GM12801 (cell line): ENCODE measurements around the gene ANKHD1.

Experiments
- TF ChIP-seq, protein P1 (sequence below): IDR thresholded peaks from one replicate; pipeline ENCODE4 v1.5.1; 2011; ENCODE audit warnings: control low read depth; ENCODE audit not compliant: insufficient read length; ENCODE audit errors: extremely low read depth

The ANKHD1 gene

DNA sequence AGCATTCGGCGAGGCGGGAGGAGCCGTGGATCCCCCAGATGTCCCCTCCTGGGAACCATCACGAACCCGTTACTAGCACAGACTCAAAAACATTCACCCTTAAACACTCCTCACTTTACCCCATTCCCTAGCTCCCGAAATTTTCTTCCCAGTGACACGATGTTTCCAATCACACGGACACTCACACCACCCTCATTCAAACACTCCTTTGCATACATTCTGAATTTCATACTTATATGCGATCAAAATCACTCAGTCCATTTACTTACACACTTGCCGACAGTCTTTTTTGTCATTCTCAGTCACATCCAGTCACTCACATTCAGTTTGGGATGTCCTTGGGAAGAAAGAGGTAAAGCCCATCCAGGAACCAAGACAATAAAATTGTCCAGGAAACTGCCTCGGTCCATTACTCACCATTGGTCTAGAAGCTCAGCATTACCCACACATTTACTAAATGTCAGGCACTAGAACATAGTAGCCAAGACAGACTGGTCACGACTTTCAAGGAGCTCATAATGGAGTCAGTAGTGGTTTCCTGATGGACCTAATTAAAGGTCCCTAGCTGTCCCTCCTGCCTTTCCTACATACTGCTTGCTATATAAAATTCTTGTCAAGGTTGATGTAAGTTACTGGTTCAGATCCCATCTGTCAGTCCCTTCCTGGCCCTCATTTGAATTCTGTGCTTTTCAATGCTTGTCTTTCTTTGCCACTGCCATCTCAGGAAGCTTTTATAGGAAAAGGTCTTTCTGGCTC, 163.6 kb downstream of the ANKHD1 start:
- TF ChIP-seq, protein P1, sequence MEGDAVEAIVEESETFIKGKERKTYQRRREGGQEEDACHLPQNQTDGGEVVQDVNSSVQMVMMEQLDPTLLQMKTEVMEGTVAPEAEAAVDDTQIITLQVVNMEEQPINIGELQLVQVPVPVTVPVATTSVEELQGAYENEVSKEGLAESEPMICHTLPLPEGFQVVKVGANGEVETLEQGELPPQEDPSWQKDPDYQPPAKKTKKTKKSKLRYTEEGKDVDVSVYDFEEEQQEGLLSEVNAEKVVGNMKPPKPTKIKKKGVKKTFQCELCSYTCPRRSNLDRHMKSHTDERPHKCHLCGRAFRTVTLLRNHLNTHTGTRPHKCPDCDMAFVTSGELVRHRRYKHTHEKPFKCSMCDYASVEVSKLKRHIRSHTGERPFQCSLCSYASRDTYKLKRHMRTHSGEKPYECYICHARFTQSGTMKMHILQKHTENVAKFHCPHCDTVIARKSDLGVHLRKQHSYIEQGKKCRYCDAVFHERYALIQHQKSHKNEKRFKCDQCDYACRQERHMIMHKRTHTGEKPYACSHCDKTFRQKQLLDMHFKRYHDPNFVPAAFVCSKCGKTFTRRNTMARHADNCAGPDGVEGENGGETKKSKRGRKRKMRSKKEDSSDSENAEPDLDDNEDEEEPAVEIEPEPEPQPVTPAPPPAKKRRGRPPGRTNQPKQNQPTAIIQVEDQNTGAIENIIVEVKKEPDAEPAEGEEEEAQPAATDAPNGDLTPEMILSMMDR: no peak

DNA sequence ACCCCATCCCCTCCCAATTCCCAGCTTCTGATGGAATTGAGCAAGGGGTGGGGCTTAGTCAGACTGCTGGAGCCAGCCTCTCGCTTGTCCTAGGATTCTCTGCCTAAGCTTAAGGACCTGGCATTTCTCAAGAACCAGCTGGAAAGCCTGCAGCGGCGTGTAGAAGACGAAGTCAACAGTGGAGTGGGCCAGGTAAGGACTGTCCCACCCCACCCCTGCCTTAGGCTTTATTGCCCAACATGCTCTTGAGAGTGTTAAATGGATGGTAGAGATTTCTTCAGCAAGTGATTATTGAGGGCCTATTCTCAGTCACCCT, 164.1 kb downstream of the ANKHD1 start:
- TF ChIP-seq, protein P1: no peak

DNA sequence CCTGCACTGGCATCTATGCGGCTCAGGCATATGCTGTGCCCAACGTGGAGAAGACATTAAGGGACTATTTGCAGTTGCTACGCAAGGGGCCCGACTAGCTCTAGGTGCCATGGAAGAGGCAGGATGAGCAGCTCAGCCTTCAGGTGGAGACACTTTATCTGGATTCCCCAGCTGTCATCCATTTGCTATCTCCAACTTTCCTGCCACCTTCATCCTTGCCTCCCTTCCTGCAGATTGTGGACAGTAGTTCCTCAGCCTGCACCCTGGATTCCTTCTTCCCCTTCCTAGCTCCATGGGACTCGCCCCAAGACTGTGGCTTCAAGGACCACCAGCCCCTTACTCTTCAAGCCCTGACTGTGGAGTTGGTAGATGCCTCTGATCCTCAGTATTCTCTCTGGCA, 165.0 kb downstream of the ANKHD1 start:
- TF ChIP-seq, protein P1: no peak

DNA sequence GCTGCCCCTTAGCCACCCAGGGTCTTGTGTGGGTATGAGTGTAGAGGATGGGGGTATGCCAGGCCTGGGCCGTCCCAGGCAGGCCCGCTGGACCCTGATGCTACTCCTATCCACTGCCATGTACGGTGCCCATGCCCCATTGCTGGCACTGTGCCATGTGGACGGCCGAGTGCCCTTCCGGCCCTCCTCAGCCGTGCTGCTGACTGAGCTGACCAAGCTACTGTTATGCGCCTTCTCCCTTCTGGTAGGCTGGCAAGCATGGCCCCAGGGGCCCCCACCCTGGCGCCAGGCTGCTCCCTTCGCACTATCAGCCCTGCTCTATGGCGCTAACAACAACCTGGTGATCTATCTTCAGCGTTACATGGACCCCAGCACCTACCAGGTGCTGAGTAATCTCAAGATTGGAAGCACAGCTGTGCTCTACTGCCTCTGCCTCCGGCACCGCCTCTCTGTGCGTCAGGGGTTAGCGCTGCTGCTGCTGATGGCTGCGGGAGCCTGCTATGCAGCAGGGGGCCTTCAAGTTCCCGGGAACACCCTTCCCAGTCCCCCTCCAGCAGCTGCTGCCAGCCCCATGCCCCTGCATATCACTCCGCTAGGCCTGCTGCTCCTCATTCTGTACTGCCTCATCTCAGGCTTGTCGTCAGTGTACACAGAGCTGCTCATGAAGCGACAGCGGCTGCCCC, 165.6 kb downstream of the ANKHD1 start:
- TF ChIP-seq, protein P1: no peak

DNA sequence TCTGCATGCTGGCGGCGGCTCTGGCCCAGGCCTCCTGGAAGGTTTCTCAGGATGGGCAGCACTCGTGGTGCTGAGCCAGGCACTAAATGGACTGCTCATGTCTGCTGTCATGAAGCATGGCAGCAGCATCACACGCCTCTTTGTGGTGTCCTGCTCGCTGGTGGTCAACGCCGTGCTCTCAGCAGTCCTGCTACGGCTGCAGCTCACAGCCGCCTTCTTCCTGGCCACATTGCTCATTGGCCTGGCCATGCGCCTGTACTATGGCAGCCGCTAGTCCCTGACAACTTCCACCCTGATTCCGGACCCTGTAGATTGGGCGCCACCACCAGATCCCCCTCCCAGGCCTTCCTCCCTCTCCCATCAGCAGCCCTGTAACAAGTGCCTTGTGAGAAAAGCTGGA, 166.2 kb downstream of the ANKHD1 start:
- TF ChIP-seq, protein P1: no peak

DNA sequence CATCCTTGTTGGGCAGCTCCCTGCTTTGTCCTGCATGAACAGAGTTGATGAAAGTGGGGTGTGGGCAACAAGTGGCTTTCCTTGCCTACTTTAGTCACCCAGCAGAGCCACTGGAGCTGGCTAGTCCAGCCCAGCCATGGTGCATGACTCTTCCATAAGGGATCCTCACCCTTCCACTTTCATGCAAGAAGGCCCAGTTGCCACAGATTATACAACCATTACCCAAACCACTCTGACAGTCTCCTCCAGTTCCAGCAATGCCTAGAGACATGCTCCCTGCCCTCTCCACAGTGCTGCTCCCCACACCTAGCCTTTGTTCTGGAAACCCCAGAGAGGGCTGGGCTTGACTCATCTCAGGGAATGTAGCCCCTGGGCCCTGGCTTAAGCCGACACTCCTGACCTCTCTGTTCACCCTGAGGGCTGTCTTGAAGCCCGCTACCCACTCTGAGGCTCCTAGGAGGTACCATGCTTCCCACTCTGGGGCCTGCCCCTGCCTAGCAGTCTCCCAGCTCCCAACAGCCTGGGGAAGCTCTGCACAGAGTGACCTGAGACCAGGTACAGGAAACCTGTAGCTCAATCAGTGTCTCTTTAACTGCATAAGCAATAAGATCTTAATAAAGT, 166.9 kb downstream of the ANKHD1 start:
- TF ChIP-seq, protein P1: no peak

DNA sequence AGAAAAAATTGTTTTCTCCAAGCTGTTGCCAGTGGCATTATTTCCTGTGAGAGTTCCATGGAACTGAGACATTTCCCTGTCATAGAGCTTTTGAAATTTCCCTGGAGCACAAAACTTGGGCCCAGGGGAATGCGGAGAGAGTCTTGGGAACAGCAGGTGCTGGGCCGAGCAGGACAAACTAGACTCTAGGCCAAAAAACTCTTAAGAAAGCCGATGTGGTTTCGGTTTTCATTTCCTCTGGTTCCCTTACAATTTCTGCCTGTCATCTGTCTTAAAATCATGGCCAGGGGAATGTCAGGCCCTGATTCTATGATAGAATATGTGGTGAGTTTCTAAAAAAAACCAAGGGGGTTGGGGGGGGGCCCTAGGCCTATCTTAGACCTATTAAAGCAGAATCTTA, 167.6 kb downstream of the ANKHD1 start:
- TF ChIP-seq, protein P1: no peak
